Body of pancreas (tissue), 4 donors: Measurements from ENCODE around the gene XRCC6. TPM values are rescaled to one million over a fixed set of nuclear protein-coding genes. Genes with fewer than 3 reads are reported as not detected.

Experiments used
- ATAC-seq: fragments of 150-250 bp; one replicate; pipeline ENCODE4 v1.9.1; 2016
- DNase-seq, 4 donors: peaks; one replicate each; pipeline ENCODE4 v3.0.0-alpha.2; 2019
- H3K27ac ChIP-seq, 4 donors: fragments of 200-600 bp; sonication (generic); 1 replicate in 3 of 4; 2 replicates in 1 of 4; pipeline versions ENCODE4 v1.5.1 to v1.6.1; 2016 to 2019; ENCODE audit warnings: mild to moderate bottlenecking in 1 of 4, mixed read lengths in 1 of 4, moderate library complexity in 1 of 4
- H3K27me3 ChIP-seq, 2 donors: fragments of 200-600 bp; sonication (generic); one replicate each; pipeline ENCODE4 v1.6.0; 2016; ENCODE audit warnings: mild to moderate bottlenecking in 1 of 2
- H3K36me3 ChIP-seq, 2 donors: fragments of 200-600 bp; sonication (generic); replicated peaks in 1 of 2; 2 replicates each; pipeline ENCODE4 v1.5.1; 2016; ENCODE audit warnings: low read depth in 2 of 2; ENCODE audit not compliant: insufficient read depth in 1 of 2
- H3K4me1 ChIP-seq: fragments of 200-600 bp; sonication (generic); one replicate; pipeline ENCODE4 v1.6.0; 2016
- H3K4me3 ChIP-seq, 2 donors: fragments of 200-600 bp; sonication (generic); 1 replicate in 1 of 2; 2 replicates in 1 of 2; pipeline ENCODE4 v1.5.1; 2016 to 2019
- H3K9me3 ChIP-seq, 3 donors: fragments of 200-600 bp; sonication (generic); 1 replicate in 2 of 3; 2 replicates in 1 of 3; pipeline ENCODE4 v1.5.1; 2016
- CTCF ChIP-seq, 7 experiments: fragments of 450-650 bp in 4 of 7; fragments of 200-600 bp in 3 of 7; sonication (generic) in 3 of 7; IDR thresholded peaks; one replicate each; pipeline ENCODE4 v1.5.1; 2016 to 2019; ENCODE audit warnings: antibody characterized with exemption in 7 of 7
- POLR2A ChIP-seq, 3 donors: fragments of 450-650 bp; IDR thresholded peaks; one replicate each; pipeline ENCODE4 v1.6.1; 2016; ENCODE audit warnings: antibody characterized with exemption in 3 of 3, mild to moderate bottlenecking in 2 of 3
- WGBS, 2 donors: methylation state at CpG; one replicate each; pipeline ENCODE4 v1.1.5; 2017; 5-methylcytosine and 5-hydroxymethylcytosine counted together
- intact Hi-C: fragments of 100-400 bp; cut with DNase I; formaldehyde crosslinking; loops from one replicate; pipeline ENCODE4 v1.15.1; 2023
- total RNA-seq, 2 donors: library from RNA; depleted of rRNA; stranded (reverse); fragments of >200 nt; gene quantifications; one replicate each; pipeline ENCODE4 v1.1.0, GENCODE V29; 2016

Gene XRCC6
- total RNA-seq, 2 donors from 2014 or later: 68.7 to 102 TPM

GRCh38 chr22:41575533-41575932 is 45.6 kb upstream of the XRCC6 start:
- no peaks in the 10 kb centered on the region for H3K4me1 ChIP-seq
- DNase-seq (no peak), ATAC-seq (no peak)
- H3K27ac ChIP-seq: no peak overlapping the region
- H3K27me3 ChIP-seq: no peaks in the 10 kb centered on the region
- no peaks in the 10 kb centered on the region for H3K9me3 ChIP-seq
- 95 to 100% methylated on average over 1 to 13 of the region's 15 CpGs for WGBS, 2 donors
- no peaks in the 10 kb centered on the region for H3K36me3 ChIP-seq
- TF ChIP-seq POLR2A (IDR thresholded peaks at IDR 0.05) (no peak), CTCF (IDR thresholded peaks at IDR 0.05) (no peak)
- no peak overlapping the region for H3K4me3 ChIP-seq
- intact Hi-C loops: no loop called here

- no peaks in the 10 kb centered on the region for H3K36me3 ChIP-seq
- H3K4me3 ChIP-seq: no peak overlapping the region
- no peaks in the 10 kb centered on the region for H3K27me3 ChIP-seq
- TF ChIP-seq CTCF (IDR thresholded peaks at IDR 0.05): peak; percentile 29 to 79 (median 45)
- TF ChIP-seq POLR2A (IDR thresholded peaks at IDR 0.05): no peak
- 85% methylated on average over 9 of the region's 9 CpGs; no CpG with 5 or more reads in 1 of the 2 donors for WGBS, 2 donors
- H3K27ac ChIP-seq: no peak overlapping the region
- H3K4me1 ChIP-seq: no peaks in the 10 kb centered on the region
- ATAC-seq: peak; percentile 60
- H3K9me3 ChIP-seq: no peaks in the 10 kb centered on the region
- intact Hi-C loops: no loop called here
- peak; percentile 47 to 67 (median 58) for DNase-seq
Observed at GRCh38 chr22:41576877-41577276, 44.2 kb upstream of the XRCC6 start.

- Histone ChIP-seq H3K4me3 (no peak overlapping the region), H3K27ac (no peak overlapping the region), H3K4me1 (no peaks in the 10 kb centered on the region), H3K9me3 (no peaks in the 10 kb centered on the region), H3K36me3 (no peaks in the 10 kb centered on the region), H3K27me3 (no peaks in the 10 kb centered on the region)
- no peak for DNase-seq
- no peak for ATAC-seq
- TF ChIP-seq CTCF (IDR thresholded peaks at IDR 0.05) (no peak), POLR2A (IDR thresholded peaks at IDR 0.05) (no peak)
- 86 to 93% methylated on average over 8 of the region's 8 CpGs for WGBS, 2 donors
- intact Hi-C loops: no loop called here
Observed at GRCh38 chr22:41578114-41578513, 43.0 kb upstream of the XRCC6 start.

- ATAC-seq (no peak), DNase-seq (no peak)
- Histone ChIP-seq H3K4me1 (no peaks in the 10 kb centered on the region), H3K27ac (no peak overlapping the region), H3K36me3 (no peaks in the 10 kb centered on the region), H3K4me3 (no peak overlapping the region), H3K9me3 (no peaks in the 10 kb centered on the region), H3K27me3 (no peaks in the 10 kb centered on the region)
- TF ChIP-seq POLR2A (IDR thresholded peaks at IDR 0.05) (no peak), CTCF (IDR thresholded peaks at IDR 0.05) (no peak)
- 89 to 93% methylated on average over 5 to 9 of the region's 9 CpGs for WGBS, 2 donors
- intact Hi-C loops: no loop called here
Observed at GRCh38 chr22:41578818-41579217, 42.3 kb upstream of the XRCC6 start.

- H3K9me3 ChIP-seq: no peaks in the 10 kb centered on the region
- no peak overlapping the region for H3K4me3 ChIP-seq
- H3K4me1 ChIP-seq: no peaks in the 10 kb centered on the region
- no peaks in the 10 kb centered on the region for H3K27me3 ChIP-seq
- no peaks in the 10 kb centered on the region for H3K36me3 ChIP-seq
- TF ChIP-seq CTCF (IDR thresholded peaks at IDR 0.05) (no peak), POLR2A (IDR thresholded peaks at IDR 0.05) (no peak)
- H3K27ac ChIP-seq: no peak overlapping the region
- ATAC-seq (no peak), DNase-seq (no peak)
- intact Hi-C loops: no loop called here
- 94 to 96% methylated on average over 7 to 12 of the region's 12 CpGs for WGBS, 2 donors
Observed at GRCh38 chr22:41579297-41579996, 41.6 kb upstream of the XRCC6 start.
